Measurements from ENCODE around the gene ANKS1B.

The ANKS1B gene

GRCh38 chr12:99147130-99147529, 837.6 kb downstream of the ANKS1B start:
- Histone ChIP-seq H3K9me3 (ENCODE audit: control insufficient read depth, insufficient read depth, low read depth, low read length) (no peaks in the 10 kb centered on the region), H3K36me3 (ENCODE audit: control insufficient read depth in 2 of 2, insufficient read depth in 1 of 2, low read length in 2 of 2) (no peaks in the 10 kb centered on the region), H3K4me3 (ENCODE audit: low read depth, low read length) (no peak overlapping the region), H3K4me1 (ENCODE audit: control insufficient read depth, insufficient read depth, low read length) (no peaks in the 10 kb centered on the region), H3K27ac (ENCODE audit: extremely low read depth, low read depth, low read length) (no peak overlapping the region)
- ChIA-PET POLR2A (no interaction called here), CTCF (interaction anchor here (0.7 kb wide), 1 partner anchor 10 kb away, joined by 3 read pairs; no protein-coding TSS in a partner anchor)
- TF ChIP-seq ZBTB7A (tag by site-specific recombination; IDR thresholded peaks at IDR 0.05; ENCODE audit: low read depth) (no peak), ZNF311 (tag by site-specific recombination; IDR thresholded peaks at IDR 0.05; ENCODE audit: borderline replicate concordance) (no peak), ZNF155 (tag by site-specific recombination; IDR thresholded peaks at IDR 0.05) (no peak), INSM2 (tag by site-specific recombination; IDR thresholded peaks at IDR 0.05) (no peak), ZNF837 (tag by site-specific recombination; IDR thresholded peaks at IDR 0.05) (no peak), EGR2 (tag by site-specific recombination; IDR thresholded peaks at IDR 0.05; ENCODE audit: low read depth) (no peak), RBAK (tag by site-specific recombination; IDR thresholded peaks at IDR 0.05) (no peak), ZSCAN23 (tag by site-specific recombination; IDR thresholded peaks at IDR 0.05) (no peak), ZFP3 (tag by site-specific recombination; IDR thresholded peaks at IDR 0.05; ENCODE audit: low read depth) (no peak), ZBTB21 (tag by site-specific recombination; IDR thresholded peaks at IDR 0.05) (no peak), PBX3 (CRISPR knock-in tag; IDR thresholded peaks at IDR 0.05) (no peak), ZBTB20 (tag by site-specific recombination; IDR thresholded peaks at IDR 0.05) (no peak), HIC1 (tag by site-specific recombination; IDR thresholded peaks at IDR 0.05) (no peak), ZNF248 (tag by site-specific recombination; IDR thresholded peaks at IDR 0.05) (no peak), ZNF148 (tag by site-specific recombination; IDR thresholded peaks at IDR 0.05; ENCODE audit: borderline replicate concordance) (no peak), WT1 (tag by site-specific recombination; IDR thresholded peaks at IDR 0.05) (no peak), ZNF416 (tag by site-specific recombination; IDR thresholded peaks at IDR 0.05) (no peak), CTCF (tag by site-specific recombination; IDR thresholded peaks at IDR 0.05) (no peak)

Measured in HEK293 (cell line).